Glutamatergic neuron (in vitro differentiated cells): ENCODE data around the gene SSUH2. TPM values are rescaled to one million over a fixed set of nuclear protein-coding genes. Genes with fewer than 3 reads are reported as not detected.

Experiments used
- DNase-seq: peaks from one replicate; pipeline ENCODE4 v3.0.0; 2022
- H3K27ac Mint-ChIP-seq: one replicate; pipeline ENCODE4 v1.8.0; 2020; ENCODE audit warnings: mild to moderate bottlenecking, mixed read lengths, inconsistent platforms; ENCODE audit not compliant: unreplicated experiment
- H3K27me3 Mint-ChIP-seq: one replicate; pipeline ENCODE4 v1.8.0; 2020; ENCODE audit warnings: mild to moderate bottlenecking, moderate library complexity, mixed read lengths, inconsistent platforms; ENCODE audit not compliant: unreplicated experiment
- H3K36me3 Mint-ChIP-seq: one replicate; pipeline ENCODE4 v1.8.0; 2020; ENCODE audit warnings: mild to moderate bottlenecking, mixed read lengths, inconsistent platforms; ENCODE audit not compliant: unreplicated experiment
- H3K4me1 Mint-ChIP-seq: one replicate; pipeline ENCODE4 v1.8.0; 2020; ENCODE audit warnings: mild to moderate bottlenecking, low read depth, mixed read lengths, inconsistent platforms; ENCODE audit not compliant: unreplicated experiment
- H3K4me3 Mint-ChIP-seq: one replicate; pipeline ENCODE4 v1.8.0; 2020; ENCODE audit warnings: mild to moderate bottlenecking, mixed read lengths, inconsistent platforms; ENCODE audit not compliant: unreplicated experiment
- H3K9me3 Mint-ChIP-seq: one replicate; pipeline ENCODE4 v1.8.0; 2020; ENCODE audit warnings: mild to moderate bottlenecking, moderate library complexity, mixed read lengths, inconsistent platforms; ENCODE audit not compliant: unreplicated experiment
- CTCF ChIP-seq: fragments of 200-600 bp; sonication (generic); IDR thresholded peaks from one replicate; pipeline ENCODE4 v1.5.0; 2021; ENCODE audit not compliant: partially characterized antibody, unreplicated experiment
- total RNA-seq: library from RNA; stranded (reverse); fragmentation: NEBNext Ultra II Directional; extraction: Animal tissue kit (Norgen Biotek cat#: 25700); gene quantifications from one replicate; pipeline ENCODE4 v1.2.1, GENCODE V29; 2021; ENCODE audit not compliant: unreplicated experiment

The SSUH2 gene
- total RNA-seq, 1 donor from 2014 or later = 0.66 TPM

DNA sequence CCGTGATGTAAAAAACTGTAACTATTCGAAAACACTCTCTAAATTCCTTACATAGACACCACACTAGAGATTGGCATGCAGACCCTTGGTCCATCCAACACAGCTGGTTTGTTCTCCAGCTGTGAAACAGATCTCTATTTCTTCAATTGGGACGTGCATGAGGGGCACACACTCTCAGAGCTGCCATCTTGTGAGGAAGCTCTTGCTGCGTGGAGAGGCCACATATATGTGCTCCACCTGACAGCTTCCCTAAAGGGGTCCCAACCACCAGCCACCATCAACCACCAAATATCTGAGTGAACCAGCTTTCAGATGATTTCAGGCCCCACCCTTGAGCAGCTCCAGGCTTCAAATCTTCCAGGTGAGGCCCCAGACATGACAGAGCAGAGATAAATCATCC lies 25.6 kb downstream of the SSUH2 start:
- peaks cover 6% of the 10 kb centered on the region for H3K4me1 Mint-ChIP-seq
- no peak for TF ChIP-seq CTCF

DNA sequence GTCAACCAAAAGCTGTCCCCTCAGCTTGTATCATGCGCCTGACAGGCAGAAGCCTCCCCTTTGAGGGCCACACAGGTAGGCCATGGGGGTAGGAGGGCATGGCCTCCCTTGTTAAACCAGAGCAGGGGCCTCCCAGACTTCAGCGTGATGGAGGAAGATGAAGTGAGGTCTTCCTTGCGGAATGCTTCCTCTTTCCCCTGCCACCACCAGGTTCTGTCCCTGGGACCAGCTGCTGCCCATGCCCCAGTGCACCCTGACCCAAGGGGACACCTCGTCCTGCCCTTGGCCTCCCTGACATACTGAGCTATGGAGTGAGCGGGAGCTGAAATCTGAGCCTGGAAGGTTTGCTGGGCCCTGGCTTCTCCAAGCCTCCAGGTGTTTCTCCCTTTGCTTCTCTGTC lies 26.7 kb downstream of the SSUH2 start:
- H3K27me3 Mint-ChIP-seq = no peaks in the 10 kb centered on the region
- H3K9me3 Mint-ChIP-seq = peaks cover 2% of the 10 kb centered on the region
- no peak for DNase-seq
- no peak overlapping the region for H3K4me3 Mint-ChIP-seq
- no peak overlapping the region for H3K27ac Mint-ChIP-seq
- no peaks in the 10 kb centered on the region for H3K4me1 Mint-ChIP-seq
- TF ChIP-seq CTCF = no peak
- no peaks in the 10 kb centered on the region for H3K36me3 Mint-ChIP-seq

More for the DNA sequence above, 25.6 kb downstream of the SSUH2 start:
- Mint-ChIP-seq H3K27me3 (no peaks in the 10 kb centered on the region), H3K36me3 (no peaks in the 10 kb centered on the region), H3K4me3 (no peak overlapping the region), H3K9me3 (peaks cover 2% of the 10 kb centered on the region), H3K27ac (no peak overlapping the region)
- DNase-seq = no peak

GRCh38 chr3:8610951-8611350 lies 33.6 kb downstream of the SSUH2 start:
- no peak for DNase-seq
- H3K9me3 Mint-ChIP-seq = no peaks in the 10 kb centered on the region
- H3K4me1 Mint-ChIP-seq = peaks cover 9% of the 10 kb centered on the region
- H3K4me3 Mint-ChIP-seq = no peak overlapping the region
- peaks cover 4% of the 10 kb centered on the region for H3K36me3 Mint-ChIP-seq
- TF ChIP-seq CTCF = no peak
- no peak overlapping the region for H3K27ac Mint-ChIP-seq
- no peaks in the 10 kb centered on the region for H3K27me3 Mint-ChIP-seq

- Mint-ChIP-seq H3K36me3 (peaks cover 4% of the 10 kb centered on the region), H3K4me1 (peaks cover 9% of the 10 kb centered on the region), H3K4me3 (no peak overlapping the region), H3K9me3 (no peaks in the 10 kb centered on the region), H3K27ac (no peak overlapping the region), H3K27me3 (peaks cover 1% of the 10 kb centered on the region)
- no peak for TF ChIP-seq CTCF
- no peak for DNase-seq
Observed at GRCh38 chr3:8608791-8609467, 35.7 kb downstream of the SSUH2 start.

DNA sequence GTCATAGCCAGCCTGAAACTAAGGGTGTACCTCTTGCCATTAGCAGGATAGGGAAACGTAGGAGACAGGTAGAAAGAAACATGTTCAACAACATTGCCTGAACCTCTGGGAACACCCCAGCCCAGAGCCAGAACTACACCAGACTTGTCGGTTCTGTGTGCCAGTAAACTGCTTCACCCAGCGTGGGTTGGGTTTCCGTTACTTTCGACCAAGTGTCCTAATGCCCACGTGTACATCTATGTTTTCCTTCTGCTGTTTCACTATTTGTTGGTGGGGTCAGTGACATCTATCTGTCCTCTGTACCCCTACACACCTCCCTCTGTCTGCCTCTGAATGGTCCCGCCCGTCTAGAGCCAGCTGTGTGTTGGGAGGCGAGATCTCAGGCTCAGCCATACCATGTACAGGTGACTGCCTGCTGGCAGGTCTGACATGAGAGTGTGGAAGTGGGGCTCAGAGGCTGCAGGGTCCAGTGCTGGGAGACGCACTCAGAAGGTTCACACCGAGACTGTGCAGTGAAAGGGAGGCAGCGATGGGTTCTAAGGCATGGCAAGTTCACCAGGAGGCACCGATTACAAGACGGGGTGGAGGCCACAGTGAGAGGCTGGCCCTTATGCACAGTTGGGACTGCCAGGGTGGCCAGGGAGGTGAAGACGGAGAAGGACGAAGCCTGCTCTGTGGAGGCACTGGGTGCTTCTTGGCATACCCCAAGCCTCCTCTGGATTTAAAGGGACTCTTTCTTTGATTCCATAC lies 36.4 kb downstream of the SSUH2 start:
- peaks cover 1% of the 10 kb centered on the region for H3K27me3 Mint-ChIP-seq
- H3K36me3 Mint-ChIP-seq = peaks cover 4% of the 10 kb centered on the region
- no peaks in the 10 kb centered on the region for H3K9me3 Mint-ChIP-seq
- DNase-seq = no peak
- no peak for TF ChIP-seq CTCF
- H3K4me3 Mint-ChIP-seq = no peak overlapping the region
- H3K4me1 Mint-ChIP-seq = peaks cover 9% of the 10 kb centered on the region
- no peak overlapping the region for H3K27ac Mint-ChIP-seq
